ENCODE results near the gene TRIM74. TPM values are rescaled to one million over a fixed set of nuclear protein-coding genes. Genes with fewer than 3 reads are reported as not detected.
"Not testable (repeated sequence)": the region's sequence is repeated elsewhere in the genome, so short reads cannot be mapped to it uniquely, and the experiment has no call there.

Gene TRIM74
- total and polyA plus RNA-seq, 9 donors: 0.49 to 1.1 (median 0.80) TPM; not detected in 3

GRCh38 chr7:72960029-72960428 is 9.2 kb downstream of the TRIM74 start:
- not testable (repeated sequence) for H3K36me3 ChIP-seq (ENCODE audit: control insufficient read depth, insufficient read depth, low read length); DNase-seq; H3K27me3 ChIP-seq (ENCODE audit: control insufficient read depth, insufficient read depth, low read length); H3K27ac ChIP-seq (ENCODE audit: low read length); H3K4me1 ChIP-seq (ENCODE audit: control insufficient read depth, insufficient read depth, low read length); H3K9me3 ChIP-seq (replicated peaks; ENCODE audit: control insufficient read depth, low read depth, low read length); H3K4me3 ChIP-seq (ENCODE audit: low read length)
- no CpG with 5 or more reads among the region's 18 CpGs for WGBS (ENCODE audit: insufficient coverage)

- not testable (repeated sequence) for H3K4me1 ChIP-seq (ENCODE audit: control insufficient read depth, insufficient read depth, low read length); H3K36me3 ChIP-seq (ENCODE audit: control insufficient read depth, insufficient read depth, low read length); H3K27ac ChIP-seq (ENCODE audit: low read length); DNase-seq; H3K27me3 ChIP-seq (ENCODE audit: control insufficient read depth, insufficient read depth, low read length); H3K9me3 ChIP-seq (replicated peaks; ENCODE audit: control insufficient read depth, low read depth, low read length)
- WGBS (ENCODE audit: insufficient coverage): no CpG with 5 or more reads among the region's 45 CpGs
- H3K4me3 ChIP-seq (ENCODE audit: low read length): peak overlapping the region; percentile 28
Measured at GRCh38 chr7:72954563-72955198, 14.6 kb downstream of the TRIM74 start.

- H3K27ac ChIP-seq (ENCODE audit: low read length); DNase-seq; H3K36me3 ChIP-seq (ENCODE audit: control insufficient read depth, insufficient read depth, low read length); H3K4me1 ChIP-seq (ENCODE audit: control insufficient read depth, insufficient read depth, low read length); H3K9me3 ChIP-seq (replicated peaks; ENCODE audit: control insufficient read depth, low read depth, low read length); H3K27me3 ChIP-seq (ENCODE audit: control insufficient read depth, insufficient read depth, low read length): not testable (repeated sequence)
- peak overlapping the region; percentile 28 for H3K4me3 ChIP-seq (ENCODE audit: low read length)
- no CpG with 5 or more reads among the region's 43 CpGs for WGBS (ENCODE audit: insufficient coverage)
Measured at GRCh38 chr7:72953901-72954562, 15.2 kb downstream of the TRIM74 start.

GRCh38 chr7:72950432-72950831 is 18.8 kb downstream of the TRIM74 start:
- not testable (repeated sequence) for H3K27me3 ChIP-seq (ENCODE audit: control insufficient read depth, insufficient read depth, low read length); H3K4me3 ChIP-seq (ENCODE audit: low read length); H3K9me3 ChIP-seq (replicated peaks; ENCODE audit: control insufficient read depth, low read depth, low read length); H3K4me1 ChIP-seq (ENCODE audit: control insufficient read depth, insufficient read depth, low read length); DNase-seq; H3K27ac ChIP-seq (ENCODE audit: low read length)
- WGBS (ENCODE audit: insufficient coverage): no CpG with 5 or more reads among the region's 6 CpGs
- peaks cover 17% of the 10 kb centered on the region for H3K36me3 ChIP-seq (ENCODE audit: control insufficient read depth, insufficient read depth, low read length)

GRCh38 chr7:72949686-72950085 is 19.6 kb downstream of the TRIM74 start:
- H3K27ac ChIP-seq (ENCODE audit: low read length): peak overlapping the region; percentile 47
- not testable (repeated sequence) for H3K4me1 ChIP-seq (ENCODE audit: control insufficient read depth, insufficient read depth, low read length); H3K27me3 ChIP-seq (ENCODE audit: control insufficient read depth, insufficient read depth, low read length); H3K9me3 ChIP-seq (replicated peaks; ENCODE audit: control insufficient read depth, low read depth, low read length); H3K4me3 ChIP-seq (ENCODE audit: low read length)
- peaks cover 18% of the 10 kb centered on the region for H3K36me3 ChIP-seq (ENCODE audit: control insufficient read depth, insufficient read depth, low read length)
- WGBS (ENCODE audit: insufficient coverage): no CpG with 5 or more reads among the region's 6 CpGs
- DNase-seq: peak; percentile 61

GRCh38 chr7:72949276-72949675 is 20.0 kb downstream of the TRIM74 start:
- H3K4me3 ChIP-seq (ENCODE audit: low read length); H3K9me3 ChIP-seq (replicated peaks; ENCODE audit: control insufficient read depth, low read depth, low read length); DNase-seq; H3K27me3 ChIP-seq (ENCODE audit: control insufficient read depth, insufficient read depth, low read length); H3K4me1 ChIP-seq (ENCODE audit: control insufficient read depth, insufficient read depth, low read length): not testable (repeated sequence)
- WGBS (ENCODE audit: insufficient coverage): no CpG with 5 or more reads among the region's 9 CpGs
- Histone ChIP-seq H3K36me3 (ENCODE audit: control insufficient read depth, insufficient read depth, low read length) (peaks cover 18% of the 10 kb centered on the region), H3K27ac (ENCODE audit: low read length) (peak overlapping the region; percentile 47)

GRCh38 chr7:72948714-72949113 is 20.6 kb downstream of the TRIM74 start:
- WGBS (ENCODE audit: insufficient coverage): 70% methylated on average over 5 of the region's 23 CpGs
- H3K27me3 ChIP-seq (ENCODE audit: control insufficient read depth, insufficient read depth, low read length); H3K4me3 ChIP-seq (ENCODE audit: low read length); DNase-seq; H3K9me3 ChIP-seq (replicated peaks; ENCODE audit: control insufficient read depth, low read depth, low read length); H3K27ac ChIP-seq (ENCODE audit: low read length); H3K4me1 ChIP-seq (ENCODE audit: control insufficient read depth, insufficient read depth, low read length): not testable (repeated sequence)
- H3K36me3 ChIP-seq (ENCODE audit: control insufficient read depth, insufficient read depth, low read length): peaks cover 18% of the 10 kb centered on the region

- not testable (repeated sequence) for H3K27ac ChIP-seq (ENCODE audit: low read length); H3K4me3 ChIP-seq (ENCODE audit: low read length); H3K27me3 ChIP-seq (ENCODE audit: control insufficient read depth, insufficient read depth, low read length); H3K4me1 ChIP-seq (ENCODE audit: control insufficient read depth, insufficient read depth, low read length); DNase-seq; H3K9me3 ChIP-seq (replicated peaks; ENCODE audit: control insufficient read depth, low read depth, low read length)
- 87% methylated on average over 3 of the region's 22 CpGs for WGBS (ENCODE audit: insufficient coverage)
- H3K36me3 ChIP-seq (ENCODE audit: control insufficient read depth, insufficient read depth, low read length): peaks cover 18% of the 10 kb centered on the region
Measured at GRCh38 chr7:72946130-72946745, 23.0 kb downstream of the TRIM74 start.

- DNase-seq: not testable (repeated sequence)
- 100% methylated on average over 2 of the region's 9 CpGs for WGBS (ENCODE audit: insufficient coverage)
- H3K36me3 ChIP-seq (ENCODE audit: control insufficient read depth, insufficient read depth, low read length): peaks cover 18% of the 10 kb centered on the region
Measured at GRCh38 chr7:72945597-72945996, 23.7 kb downstream of the TRIM74 start.

GRCh38 chr7:72944937-72945336 is 24.3 kb downstream of the TRIM74 start:
- DNase-seq; H3K4me1 ChIP-seq (ENCODE audit: control insufficient read depth, insufficient read depth, low read length); H3K4me3 ChIP-seq (ENCODE audit: low read length); H3K27ac ChIP-seq (ENCODE audit: low read length); H3K9me3 ChIP-seq (replicated peaks; ENCODE audit: control insufficient read depth, low read depth, low read length); H3K27me3 ChIP-seq (ENCODE audit: control insufficient read depth, insufficient read depth, low read length): not testable (repeated sequence)
- no CpG with 5 or more reads among the region's 15 CpGs for WGBS (ENCODE audit: insufficient coverage)
- H3K36me3 ChIP-seq (ENCODE audit: control insufficient read depth, insufficient read depth, low read length): peaks cover 18% of the 10 kb centered on the region

More at GRCh38 chr7:72945597-72945996, 23.7 kb downstream of the TRIM74 start:
- H3K4me3 ChIP-seq (ENCODE audit: low read length); H3K27ac ChIP-seq (ENCODE audit: low read length); H3K27me3 ChIP-seq (ENCODE audit: control insufficient read depth, insufficient read depth, low read length); H3K9me3 ChIP-seq (replicated peaks; ENCODE audit: control insufficient read depth, low read depth, low read length); H3K4me1 ChIP-seq (ENCODE audit: control insufficient read depth, insufficient read depth, low read length): not testable (repeated sequence)

Measured in muscle of leg (tissue), 11 donors.